Peyer's patch (tissue), 4 donors: ENCODE results near the gene PAPSS2. TPM values are rescaled to one million over a fixed set of nuclear protein-coding genes. Genes with fewer than 3 reads are reported as not detected.

ENCODE experiments used
- DNase-seq, 3 donors: peaks; one replicate each; pipeline ENCODE4 v3.0.0-alpha.2; 2017 to 2019
- H3K27ac ChIP-seq, 4 donors: fragments of 200-600 bp; sonication (generic); one replicate each; pipeline ENCODE4 v1.5.1; 2016 to 2019
- H3K27me3 ChIP-seq, 2 donors: fragments of 200-600 bp; sonication (generic); one replicate each; pipeline ENCODE4 v1.5.1; 2019
- H3K36me3 ChIP-seq, 3 donors: fragments of 200-600 bp; sonication (generic); one replicate each; pipeline ENCODE4 v1.5.1; 2016 to 2019
- H3K4me1 ChIP-seq, 4 donors: fragments of 200-600 bp; sonication (generic); one replicate each; pipeline ENCODE4 v1.5.1; 2016 to 2019
- H3K4me3 ChIP-seq, 4 donors: fragments of 200-600 bp; sonication (generic); 1 replicate in 3 of 4; 2 replicates in 1 of 4; pipeline ENCODE4 v1.5.1; 2016 to 2019; ENCODE audit warnings: mild to moderate bottlenecking in 1 of 4
- H3K9me3 ChIP-seq, 4 donors: fragments of 200-600 bp; sonication (generic); one replicate each; pipeline ENCODE4 v1.5.1; 2016 to 2019; ENCODE audit warnings: mild to moderate bottlenecking in 1 of 4
- POLR2A ChIP-seq, 2 donors: fragments of 450-650 bp; IDR thresholded peaks; one replicate each; pipeline ENCODE4 v1.5.1; 2017; ENCODE audit warnings: antibody characterized with exemption in 2 of 2, mild to moderate bottlenecking in 2 of 2, moderate library complexity in 2 of 2
- total RNA-seq, 4 donors: library from RNA; depleted of rRNA; stranded (reverse); fragments of >200 nt; gene quantifications; one replicate each; pipeline ENCODE4 v1.1.0, GENCODE V29; 2016
- TF ChIP-seq, protein P1 (sequence below), 6 experiments: fragments of 450-650 bp in 4 of 6; fragments of 200-600 bp in 2 of 6; sonication (generic) in 1 of 6; IDR thresholded peaks; one replicate each; pipeline ENCODE4 v1.5.1; 2017 to 2019; ENCODE audit warnings: antibody characterized with exemption in 6 of 6, mild to moderate bottlenecking in 3 of 6, moderate library complexity in 1 of 6

PAPSS2 gene
- total RNA-seq, 4 donors from 2014 or later, result 28.1 to 166 (median 146) TPM

DNA sequence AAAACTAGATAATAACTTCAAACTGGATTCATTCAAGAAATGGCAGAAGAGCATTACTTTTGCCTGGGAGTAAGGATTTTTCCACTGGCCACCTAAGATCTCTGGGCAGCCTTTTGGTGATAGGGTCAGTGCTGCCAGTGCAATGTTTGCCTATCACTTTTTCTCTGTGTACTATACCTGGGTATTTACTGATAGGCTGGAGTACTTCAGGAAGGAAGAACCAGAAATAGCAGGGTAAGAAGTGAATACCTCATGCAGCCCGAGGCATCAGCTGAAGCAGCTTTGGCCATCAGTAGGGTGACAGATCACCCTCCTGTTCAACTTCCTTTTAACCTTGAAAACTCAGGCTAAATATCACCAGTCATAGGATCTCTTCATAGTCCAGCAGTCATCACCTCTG is 5.5 kb upstream of the PAPSS2 start:
- Histone ChIP-seq H3K27me3 (no peaks in the 10 kb centered on the region), H3K27ac (no peak overlapping the region)
- TF ChIP-seq POLR2A (IDR thresholded peaks at IDR 0.05), result no peak
- TF ChIP-seq, protein P1, sequence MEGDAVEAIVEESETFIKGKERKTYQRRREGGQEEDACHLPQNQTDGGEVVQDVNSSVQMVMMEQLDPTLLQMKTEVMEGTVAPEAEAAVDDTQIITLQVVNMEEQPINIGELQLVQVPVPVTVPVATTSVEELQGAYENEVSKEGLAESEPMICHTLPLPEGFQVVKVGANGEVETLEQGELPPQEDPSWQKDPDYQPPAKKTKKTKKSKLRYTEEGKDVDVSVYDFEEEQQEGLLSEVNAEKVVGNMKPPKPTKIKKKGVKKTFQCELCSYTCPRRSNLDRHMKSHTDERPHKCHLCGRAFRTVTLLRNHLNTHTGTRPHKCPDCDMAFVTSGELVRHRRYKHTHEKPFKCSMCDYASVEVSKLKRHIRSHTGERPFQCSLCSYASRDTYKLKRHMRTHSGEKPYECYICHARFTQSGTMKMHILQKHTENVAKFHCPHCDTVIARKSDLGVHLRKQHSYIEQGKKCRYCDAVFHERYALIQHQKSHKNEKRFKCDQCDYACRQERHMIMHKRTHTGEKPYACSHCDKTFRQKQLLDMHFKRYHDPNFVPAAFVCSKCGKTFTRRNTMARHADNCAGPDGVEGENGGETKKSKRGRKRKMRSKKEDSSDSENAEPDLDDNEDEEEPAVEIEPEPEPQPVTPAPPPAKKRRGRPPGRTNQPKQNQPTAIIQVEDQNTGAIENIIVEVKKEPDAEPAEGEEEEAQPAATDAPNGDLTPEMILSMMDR (IDR thresholded peaks at IDR 0.05), result no peak

DNA sequence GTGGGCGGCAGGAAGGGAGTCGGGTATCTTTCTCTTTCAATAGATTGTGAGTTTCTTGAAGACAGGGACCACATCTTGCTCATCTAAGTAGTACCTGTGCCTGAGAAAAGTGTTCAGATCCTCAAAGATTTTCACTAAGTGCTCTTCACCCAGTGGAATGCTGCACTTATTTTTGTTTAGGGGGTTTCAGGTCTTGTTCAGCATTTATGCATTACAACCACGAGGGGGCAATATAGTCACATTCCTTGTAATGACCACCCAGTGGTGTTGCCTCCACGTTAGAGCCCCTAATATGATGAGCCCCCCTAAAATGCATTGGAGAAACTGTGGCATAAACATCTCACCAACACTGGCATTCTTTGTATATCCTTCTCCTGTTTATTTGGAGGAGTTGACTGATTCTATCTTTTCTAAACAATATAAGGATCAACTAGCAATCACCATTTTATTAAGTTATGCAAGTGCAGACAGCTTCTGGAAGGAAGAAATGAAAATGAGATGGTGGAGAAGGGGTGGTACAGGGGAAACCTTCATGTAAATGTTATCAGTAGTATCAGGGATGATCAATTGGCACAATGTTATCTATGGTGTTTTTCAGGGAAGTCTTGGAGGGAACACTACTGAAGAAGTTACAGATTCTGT is 3.1 kb upstream of the PAPSS2 start:
- DNase-seq, result no peak
- Histone ChIP-seq H3K9me3 (no peaks in the 10 kb centered on the region), H3K36me3 (no peaks in the 10 kb centered on the region), H3K4me3 (no peak overlapping the region), H3K4me1 (peaks cover 0 to 6% (median 0%) of the 10 kb centered on the region in 4 donors), H3K27me3 (no peaks in the 10 kb centered on the region), H3K27ac (peak overlapping the region in 1 of 4 donors; percentile 23)
- TF ChIP-seq POLR2A (IDR thresholded peaks at IDR 0.05), result no peak
- TF ChIP-seq, protein P1 (IDR thresholded peaks at IDR 0.05), result peak; percentile 29 to 84 (median 72)

More for the DNA sequence above, 5.5 kb upstream of the PAPSS2 start:
- no peaks in the 10 kb centered on the region for H3K9me3 ChIP-seq
- H3K4me1 ChIP-seq, result no peaks in the 10 kb centered on the region
- H3K36me3 ChIP-seq, result no peaks in the 10 kb centered on the region
- DNase-seq, result no peak
- no peak overlapping the region for H3K4me3 ChIP-seq

DNA sequence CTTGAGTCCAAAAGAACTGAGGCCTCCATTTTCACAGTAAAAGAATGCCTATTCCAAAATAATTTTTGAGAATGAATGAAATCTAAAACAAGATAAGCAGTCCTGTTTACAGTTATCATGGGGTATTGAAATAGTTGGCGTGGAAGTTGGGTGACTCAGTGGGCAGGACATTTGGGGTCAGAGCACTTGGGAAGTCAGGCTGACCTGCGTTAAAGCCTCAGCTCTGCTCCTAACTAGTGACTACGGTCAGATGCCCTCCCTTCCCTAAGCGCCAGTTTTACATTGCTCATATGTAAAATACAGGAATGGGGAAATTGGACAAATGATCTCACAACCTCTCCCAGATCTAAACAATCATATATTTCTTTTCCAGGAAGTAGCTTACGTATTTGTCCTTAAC is 2.3 kb upstream of the PAPSS2 start:
- DNase-seq, result no peak
- H3K27me3 ChIP-seq, result no peaks in the 10 kb centered on the region
- no peaks in the 10 kb centered on the region for H3K9me3 ChIP-seq
- no peak overlapping the region for H3K4me3 ChIP-seq
- H3K36me3 ChIP-seq, result no peaks in the 10 kb centered on the region
- TF ChIP-seq, protein P1 (IDR thresholded peaks at IDR 0.05), result no peak
- no peak for TF ChIP-seq POLR2A (IDR thresholded peaks at IDR 0.05)
- H3K27ac ChIP-seq, result peak overlapping the region in 1 of 4 donors; percentile 16
- H3K4me1 ChIP-seq, result peaks cover 0 to 8% (median 0%) of the 10 kb centered on the region in 4 donors

DNA sequence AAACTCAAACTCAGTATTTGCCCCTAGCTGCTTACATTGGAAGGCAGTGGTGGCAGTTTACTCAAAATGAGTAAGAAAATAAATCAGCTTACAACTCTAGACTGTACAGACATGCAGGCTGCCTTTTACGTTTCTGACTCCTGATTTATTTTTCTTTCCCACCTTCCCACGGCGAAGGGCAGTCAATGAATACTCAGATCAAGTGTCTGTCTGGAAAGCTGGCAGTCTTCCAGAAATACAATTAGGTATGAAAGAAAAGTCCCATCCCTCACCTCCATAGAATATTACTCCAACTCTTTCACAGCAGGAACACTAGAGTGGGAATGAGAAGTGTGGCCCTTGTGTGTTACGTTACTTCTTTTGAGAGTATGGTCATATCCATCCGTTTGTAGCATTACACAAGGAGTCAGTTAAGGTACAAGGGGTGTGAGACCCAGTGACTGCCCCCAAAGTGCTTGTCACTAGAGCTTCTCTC is 1.3 kb upstream of the PAPSS2 start:
- Histone ChIP-seq H3K4me1 (peaks cover 0 to 8% (median 0%) of the 10 kb centered on the region in 4 donors), H3K36me3 (no peaks in the 10 kb centered on the region), H3K27ac (peak overlapping the region in 1 of 4 donors; percentile 7), H3K9me3 (no peaks in the 10 kb centered on the region), H3K27me3 (no peaks in the 10 kb centered on the region), H3K4me3 (no peak overlapping the region)
- no peak for DNase-seq
- no peak for TF ChIP-seq POLR2A (IDR thresholded peaks at IDR 0.05)
- TF ChIP-seq, protein P1 (IDR thresholded peaks at IDR 0.05), result no peak

DNA sequence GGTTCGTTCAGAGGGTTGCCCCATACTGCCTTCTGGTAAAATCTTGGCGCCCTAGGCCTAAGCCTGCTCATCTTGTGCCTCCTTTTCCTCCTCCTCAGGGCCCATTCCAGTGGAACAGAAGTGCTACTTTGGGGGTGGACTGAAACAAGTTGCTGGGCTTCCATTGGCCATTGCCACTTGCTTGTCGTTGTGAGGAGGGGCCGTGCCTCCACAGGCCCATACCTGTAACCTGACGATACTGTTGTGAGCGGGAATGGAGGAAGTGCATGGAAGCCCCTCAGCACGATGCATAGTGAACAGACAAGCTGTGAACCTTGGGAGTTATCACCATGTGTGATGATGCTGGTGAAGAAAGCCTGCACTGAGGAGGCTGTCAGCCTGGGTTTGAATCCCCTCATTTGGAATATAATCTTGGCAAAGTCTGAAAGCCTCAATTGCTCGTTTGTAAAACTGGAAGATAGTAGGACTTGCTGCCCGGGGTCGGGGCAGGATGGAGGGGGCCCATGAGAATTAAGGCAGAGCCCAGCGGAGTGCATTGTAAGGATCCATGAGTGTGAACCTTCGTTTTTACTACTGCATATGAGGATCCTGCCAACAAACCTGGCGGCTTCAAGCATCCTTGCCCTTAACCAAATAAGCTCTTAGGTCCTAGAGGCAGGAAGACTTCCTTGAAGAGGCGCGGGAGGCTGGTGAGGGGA is 671 bp upstream of the PAPSS2 start:
- peak overlapping the region; percentile 55 to 82 (median 60) for H3K4me3 ChIP-seq
- no peaks in the 10 kb centered on the region for H3K27me3 ChIP-seq
- no peaks in the 10 kb centered on the region for H3K9me3 ChIP-seq
- H3K27ac ChIP-seq, result peak overlapping the region; percentile 69 to 87 (median 82)
- no peak for DNase-seq
- TF ChIP-seq, protein P1 (IDR thresholded peaks at IDR 0.05), result no peak
- no peak for TF ChIP-seq POLR2A (IDR thresholded peaks at IDR 0.05)
- H3K36me3 ChIP-seq, result no peaks in the 10 kb centered on the region
- peaks cover 0 to 8% (median 0%) of the 10 kb centered on the region in 4 donors for H3K4me1 ChIP-seq
